WTC11 (cell line): ENCODE measurements around the gene ERC2. TPM values are rescaled to one million over a fixed set of nuclear protein-coding genes. Genes with fewer than 3 reads are reported as not detected.
A peak's percentile ranks its signal among the peaks of the same experiment; 100 is the strongest.

Source experiments
- CREM ChIP-seq: sonication (generic); formaldehyde crosslinking; IDR thresholded peaks from 2 replicates; pipeline ENCODE4 v1.8.1; 2022; ENCODE audit warnings: mild to moderate bottlenecking, missing genetic modification reagents, moderate library complexity
- ESRRA ChIP-seq: sonication (generic); formaldehyde crosslinking; IDR thresholded peaks from 2 replicates; pipeline ENCODE4 v1.8.1; 2022; ENCODE audit warnings: mild to moderate bottlenecking, missing genetic modification reagents, borderline replicate concordance
- GABPB1 ChIP-seq: sonication (generic); formaldehyde crosslinking; IDR thresholded peaks from 2 replicates; pipeline ENCODE4 v1.8.1; 2023; ENCODE audit warnings: mild to moderate bottlenecking, missing genetic modification reagents
- NFYB ChIP-seq: sonication (generic); formaldehyde crosslinking; conservative IDR thresholded peaks from 2 replicates; pipeline ENCODE4 v1.8.0; 2022; ENCODE audit warnings: low read depth, missing genetic modification reagents
- RORB ChIP-seq: fragments of 250-450 bp; sonication (Bioruptor Pico); IDR thresholded peaks from 2 replicates; pipeline ENCODE4 v1.9.0; 2021; ENCODE audit warnings: mild to moderate bottlenecking
- SMAD3 ChIP-seq: sonication (generic); formaldehyde crosslinking; IDR thresholded peaks from 2 replicates; pipeline ENCODE4 v1.8.0; 2022; ENCODE audit warnings: missing genetic modification reagents, mild to moderate bottlenecking, borderline replicate concordance
- SOX15 ChIP-seq: fragments of 250-450 bp; sonication (Bioruptor Pico); IDR thresholded peaks from 2 replicates; pipeline ENCODE4 v1.9.0; 2021; ENCODE audit warnings: mild to moderate bottlenecking
- SP1 ChIP-seq: sonication (generic); formaldehyde crosslinking; conservative IDR thresholded peaks from 2 replicates; pipeline ENCODE4 v1.8.1; 2022; ENCODE audit warnings: missing genetic modification reagents
- TP53 ChIP-seq: sonication (generic); formaldehyde crosslinking; IDR thresholded peaks from 2 replicates; pipeline ENCODE4 v1.8.1; 2023; ENCODE audit warnings: mild to moderate bottlenecking, missing genetic modification reagents
- ZNF263 ChIP-seq: sonication (generic); formaldehyde crosslinking; IDR thresholded peaks from 2 replicates; pipeline ENCODE4 v1.8.1; 2022; ENCODE audit warnings: low read depth, mild to moderate bottlenecking, moderate library complexity, missing genetic modification reagents
- total RNA-seq: library from RNA; stranded (reverse); gene quantifications from 3 replicates; pipeline ENCODE4 v1.2.3, GENCODE V29; 2021
- TF ChIP-seq, protein P1 (sequence below): sonication (generic); formaldehyde crosslinking; IDR thresholded peaks from 2 replicates; pipeline ENCODE4 v1.8.0; 2023; ENCODE audit warnings: missing genetic modification reagents, mild to moderate bottlenecking, borderline replicate concordance
- TF ChIP-seq, protein P2 (sequence below): sonication (generic); formaldehyde crosslinking; IDR thresholded peaks from 2 replicates; pipeline ENCODE4 v1.8.1; 2023; ENCODE audit warnings: mild to moderate bottlenecking, missing genetic modification reagents
- TF ChIP-seq, protein P3 (sequence below): fragments of 250-450 bp; sonication (Bioruptor Pico); conservative IDR thresholded peaks from 2 replicates; pipeline ENCODE4 v1.9.0; 2021; ENCODE audit warnings: mild to moderate bottlenecking
- TF ChIP-seq, protein P4 (sequence below): sonication (generic); formaldehyde crosslinking; IDR thresholded peaks from 2 replicates; pipeline ENCODE4 v1.8.0; 2023; ENCODE audit warnings: missing genetic modification reagents
- TF ChIP-seq, protein P5 (sequence below): sonication (generic); formaldehyde crosslinking; IDR thresholded peaks from 2 replicates; pipeline ENCODE4 v1.8.1; 2022; ENCODE audit warnings: low read depth, missing genetic modification reagents, borderline replicate concordance
- TF ChIP-seq, protein P6 (sequence below): sonication (generic); formaldehyde crosslinking; IDR thresholded peaks from 2 replicates; pipeline ENCODE4 v1.8.1; 2022; ENCODE audit warnings: mild to moderate bottlenecking, missing genetic modification reagents, moderate library complexity, borderline replicate concordance
- TF ChIP-seq, protein P7 (sequence below): sonication (generic); formaldehyde crosslinking; conservative IDR thresholded peaks from 2 replicates; pipeline ENCODE4 v1.8.1; 2023; ENCODE audit warnings: mild to moderate bottlenecking, low read depth, missing genetic modification reagents, moderate library complexity
- TF ChIP-seq, protein P8 (sequence below): sonication (generic); formaldehyde crosslinking; IDR thresholded peaks from 2 replicates; pipeline ENCODE4 v1.8.0; 2023; ENCODE audit warnings: mild to moderate bottlenecking, missing genetic modification reagents
- TF ChIP-seq, protein P9 (sequence below): sonication (generic); formaldehyde crosslinking; IDR thresholded peaks from 2 replicates; pipeline ENCODE4 v1.8.1; 2023; ENCODE audit warnings: mild to moderate bottlenecking, moderate library complexity, missing genetic modification reagents

Gene ERC2
- total RNA-seq, 1 experiment from 2014 or later = 23.5 TPM

DNA sequence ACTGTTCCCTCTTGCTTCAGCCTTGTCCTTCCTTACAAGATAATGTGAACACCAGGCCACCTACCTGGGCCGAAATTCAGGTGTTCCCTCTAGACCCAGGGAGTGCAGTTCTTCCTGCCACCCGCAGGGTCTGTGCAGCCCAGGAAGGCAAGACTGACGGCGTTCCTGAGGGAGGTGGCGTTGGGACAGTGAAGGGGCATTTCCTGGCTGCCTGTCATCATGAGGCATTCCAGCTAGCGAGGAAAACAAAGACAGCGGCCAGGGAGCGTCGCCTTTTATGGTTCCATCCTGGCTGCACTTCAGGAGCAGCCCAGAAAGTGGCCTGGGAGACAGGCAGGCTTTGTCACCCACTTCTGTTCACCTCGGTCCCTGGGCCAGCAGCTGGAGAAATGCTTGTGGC is 896.4 kb downstream of the ERC2 start (continued):
- TF ChIP-seq, protein P1, sequence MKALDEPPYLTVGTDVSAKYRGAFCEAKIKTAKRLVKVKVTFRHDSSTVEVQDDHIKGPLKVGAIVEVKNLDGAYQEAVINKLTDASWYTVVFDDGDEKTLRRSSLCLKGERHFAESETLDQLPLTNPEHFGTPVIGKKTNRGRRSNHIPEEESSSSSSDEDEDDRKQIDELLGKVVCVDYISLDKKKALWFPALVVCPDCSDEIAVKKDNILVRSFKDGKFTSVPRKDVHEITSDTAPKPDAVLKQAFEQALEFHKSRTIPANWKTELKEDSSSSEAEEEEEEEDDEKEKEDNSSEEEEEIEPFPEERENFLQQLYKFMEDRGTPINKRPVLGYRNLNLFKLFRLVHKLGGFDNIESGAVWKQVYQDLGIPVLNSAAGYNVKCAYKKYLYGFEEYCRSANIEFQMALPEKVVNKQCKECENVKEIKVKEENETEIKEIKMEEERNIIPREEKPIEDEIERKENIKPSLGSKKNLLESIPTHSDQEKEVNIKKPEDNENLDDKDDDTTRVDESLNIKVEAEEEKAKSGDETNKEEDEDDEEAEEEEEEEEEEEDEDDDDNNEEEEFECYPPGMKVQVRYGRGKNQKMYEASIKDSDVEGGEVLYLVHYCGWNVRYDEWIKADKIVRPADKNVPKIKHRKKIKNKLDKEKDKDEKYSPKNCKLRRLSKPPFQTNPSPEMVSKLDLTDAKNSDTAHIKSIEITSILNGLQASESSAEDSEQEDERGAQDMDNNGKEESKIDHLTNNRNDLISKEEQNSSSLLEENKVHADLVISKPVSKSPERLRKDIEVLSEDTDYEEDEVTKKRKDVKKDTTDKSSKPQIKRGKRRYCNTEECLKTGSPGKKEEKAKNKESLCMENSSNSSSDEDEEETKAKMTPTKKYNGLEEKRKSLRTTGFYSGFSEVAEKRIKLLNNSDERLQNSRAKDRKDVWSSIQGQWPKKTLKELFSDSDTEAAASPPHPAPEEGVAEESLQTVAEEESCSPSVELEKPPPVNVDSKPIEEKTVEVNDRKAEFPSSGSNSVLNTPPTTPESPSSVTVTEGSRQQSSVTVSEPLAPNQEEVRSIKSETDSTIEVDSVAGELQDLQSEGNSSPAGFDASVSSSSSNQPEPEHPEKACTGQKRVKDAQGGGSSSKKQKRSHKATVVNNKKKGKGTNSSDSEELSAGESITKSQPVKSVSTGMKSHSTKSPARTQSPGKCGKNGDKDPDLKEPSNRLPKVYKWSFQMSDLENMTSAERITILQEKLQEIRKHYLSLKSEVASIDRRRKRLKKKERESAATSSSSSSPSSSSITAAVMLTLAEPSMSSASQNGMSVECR (CRISPR knock-in tag) = no peak
- TF ChIP-seq RORB (no peak), SOX15 (CRISPR knock-in tag) (no peak), CREM (CRISPR knock-in tag) (no peak), TP53 (CRISPR knock-in tag) (peak; percentile 71; the same call in 1 of the 2 replicates), ESRRA (CRISPR knock-in tag) (no peak), SP1 (peak; percentile 41; the same call in 1 of the 2 replicates), ZNF263 (CRISPR knock-in tag) (no peak), SMAD3 (CRISPR knock-in tag) (no peak), GABPB1 (CRISPR knock-in tag) (no peak), NFYB (CRISPR knock-in tag) (no peak)
- TF ChIP-seq, protein P2, sequence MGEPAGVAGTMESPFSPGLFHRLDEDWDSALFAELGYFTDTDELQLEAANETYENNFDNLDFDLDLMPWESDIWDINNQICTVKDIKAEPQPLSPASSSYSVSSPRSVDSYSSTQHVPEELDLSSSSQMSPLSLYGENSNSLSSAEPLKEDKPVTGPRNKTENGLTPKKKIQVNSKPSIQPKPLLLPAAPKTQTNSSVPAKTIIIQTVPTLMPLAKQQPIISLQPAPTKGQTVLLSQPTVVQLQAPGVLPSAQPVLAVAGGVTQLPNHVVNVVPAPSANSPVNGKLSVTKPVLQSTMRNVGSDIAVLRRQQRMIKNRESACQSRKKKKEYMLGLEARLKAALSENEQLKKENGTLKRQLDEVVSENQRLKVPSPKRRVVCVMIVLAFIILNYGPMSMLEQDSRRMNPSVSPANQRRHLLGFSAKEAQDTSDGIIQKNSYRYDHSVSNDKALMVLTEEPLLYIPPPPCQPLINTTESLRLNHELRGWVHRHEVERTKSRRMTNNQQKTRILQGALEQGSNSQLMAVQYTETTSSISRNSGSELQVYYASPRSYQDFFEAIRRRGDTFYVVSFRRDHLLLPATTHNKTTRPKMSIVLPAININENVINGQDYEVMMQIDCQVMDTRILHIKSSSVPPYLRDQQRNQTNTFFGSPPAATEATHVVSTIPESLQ (CRISPR knock-in tag) = no peak
- TF ChIP-seq, protein P3, sequence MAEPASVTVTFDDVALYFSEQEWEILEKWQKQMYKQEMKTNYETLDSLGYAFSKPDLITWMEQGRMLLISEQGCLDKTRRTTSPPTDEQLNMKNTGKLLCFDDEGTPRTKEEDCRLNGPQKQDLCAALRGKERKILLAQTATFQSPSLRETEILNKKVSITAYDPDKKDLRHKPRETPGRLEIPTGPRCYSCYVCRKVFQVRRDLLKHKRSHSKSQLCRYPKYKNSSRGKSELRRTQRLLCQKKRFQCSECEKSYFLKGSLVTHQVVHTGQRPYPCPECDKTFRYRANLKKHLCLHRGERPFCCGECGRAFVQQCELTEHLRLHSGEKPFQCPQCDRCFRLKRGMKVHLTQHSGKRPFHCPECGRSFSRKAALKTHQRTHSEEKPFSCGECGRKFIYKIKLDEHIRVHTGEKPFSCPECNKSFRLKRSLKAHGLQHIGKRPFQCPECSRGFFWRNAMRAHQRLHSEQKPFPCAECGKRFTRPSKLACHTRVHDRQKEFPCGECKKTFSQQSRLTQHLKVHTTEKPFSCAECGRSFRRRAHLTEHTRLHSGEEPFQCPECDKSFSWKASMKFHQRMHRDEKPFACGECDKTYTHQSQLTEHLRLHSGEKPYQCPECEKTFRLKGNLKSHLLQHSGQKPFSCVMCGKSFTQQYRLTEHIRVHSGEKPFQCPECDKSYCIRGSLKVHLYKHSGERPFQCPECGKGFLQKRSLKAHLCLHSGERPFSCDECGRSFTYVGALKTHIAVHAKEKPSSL (CRISPR knock-in tag) = no peak
- TF ChIP-seq, protein P4, sequence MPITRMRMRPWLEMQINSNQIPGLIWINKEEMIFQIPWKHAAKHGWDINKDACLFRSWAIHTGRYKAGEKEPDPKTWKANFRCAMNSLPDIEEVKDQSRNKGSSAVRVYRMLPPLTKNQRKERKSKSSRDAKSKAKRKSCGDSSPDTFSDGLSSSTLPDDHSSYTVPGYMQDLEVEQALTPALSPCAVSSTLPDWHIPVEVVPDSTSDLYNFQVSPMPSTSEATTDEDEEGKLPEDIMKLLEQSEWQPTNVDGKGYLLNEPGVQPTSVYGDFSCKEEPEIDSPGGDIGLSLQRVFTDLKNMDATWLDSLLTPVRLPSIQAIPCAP (CRISPR knock-in tag) = no peak
- TF ChIP-seq, protein P5, sequence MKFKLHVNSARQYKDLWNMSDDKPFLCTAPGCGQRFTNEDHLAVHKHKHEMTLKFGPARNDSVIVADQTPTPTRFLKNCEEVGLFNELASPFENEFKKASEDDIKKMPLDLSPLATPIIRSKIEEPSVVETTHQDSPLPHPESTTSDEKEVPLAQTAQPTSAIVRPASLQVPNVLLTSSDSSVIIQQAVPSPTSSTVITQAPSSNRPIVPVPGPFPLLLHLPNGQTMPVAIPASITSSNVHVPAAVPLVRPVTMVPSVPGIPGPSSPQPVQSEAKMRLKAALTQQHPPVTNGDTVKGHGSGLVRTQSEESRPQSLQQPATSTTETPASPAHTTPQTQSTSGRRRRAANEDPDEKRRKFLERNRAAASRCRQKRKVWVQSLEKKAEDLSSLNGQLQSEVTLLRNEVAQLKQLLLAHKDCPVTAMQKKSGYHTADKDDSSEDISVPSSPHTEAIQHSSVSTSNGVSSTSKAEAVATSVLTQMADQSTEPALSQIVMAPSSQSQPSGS (CRISPR knock-in tag) = no peak
- TF ChIP-seq, protein P6, sequence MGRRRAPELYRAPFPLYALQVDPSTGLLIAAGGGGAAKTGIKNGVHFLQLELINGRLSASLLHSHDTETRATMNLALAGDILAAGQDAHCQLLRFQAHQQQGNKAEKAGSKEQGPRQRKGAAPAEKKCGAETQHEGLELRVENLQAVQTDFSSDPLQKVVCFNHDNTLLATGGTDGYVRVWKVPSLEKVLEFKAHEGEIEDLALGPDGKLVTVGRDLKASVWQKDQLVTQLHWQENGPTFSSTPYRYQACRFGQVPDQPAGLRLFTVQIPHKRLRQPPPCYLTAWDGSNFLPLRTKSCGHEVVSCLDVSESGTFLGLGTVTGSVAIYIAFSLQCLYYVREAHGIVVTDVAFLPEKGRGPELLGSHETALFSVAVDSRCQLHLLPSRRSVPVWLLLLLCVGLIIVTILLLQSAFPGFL (CRISPR knock-in tag) = no peak
- TF ChIP-seq, protein P7, sequence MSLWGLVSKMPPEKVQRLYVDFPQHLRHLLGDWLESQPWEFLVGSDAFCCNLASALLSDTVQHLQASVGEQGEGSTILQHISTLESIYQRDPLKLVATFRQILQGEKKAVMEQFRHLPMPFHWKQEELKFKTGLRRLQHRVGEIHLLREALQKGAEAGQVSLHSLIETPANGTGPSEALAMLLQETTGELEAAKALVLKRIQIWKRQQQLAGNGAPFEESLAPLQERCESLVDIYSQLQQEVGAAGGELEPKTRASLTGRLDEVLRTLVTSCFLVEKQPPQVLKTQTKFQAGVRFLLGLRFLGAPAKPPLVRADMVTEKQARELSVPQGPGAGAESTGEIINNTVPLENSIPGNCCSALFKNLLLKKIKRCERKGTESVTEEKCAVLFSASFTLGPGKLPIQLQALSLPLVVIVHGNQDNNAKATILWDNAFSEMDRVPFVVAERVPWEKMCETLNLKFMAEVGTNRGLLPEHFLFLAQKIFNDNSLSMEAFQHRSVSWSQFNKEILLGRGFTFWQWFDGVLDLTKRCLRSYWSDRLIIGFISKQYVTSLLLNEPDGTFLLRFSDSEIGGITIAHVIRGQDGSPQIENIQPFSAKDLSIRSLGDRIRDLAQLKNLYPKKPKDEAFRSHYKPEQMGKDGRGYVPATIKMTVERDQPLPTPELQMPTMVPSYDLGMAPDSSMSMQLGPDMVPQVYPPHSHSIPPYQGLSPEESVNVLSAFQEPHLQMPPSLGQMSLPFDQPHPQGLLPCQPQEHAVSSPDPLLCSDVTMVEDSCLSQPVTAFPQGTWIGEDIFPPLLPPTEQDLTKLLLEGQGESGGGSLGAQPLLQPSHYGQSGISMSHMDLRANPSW = no peak
- TF ChIP-seq, protein P8, sequence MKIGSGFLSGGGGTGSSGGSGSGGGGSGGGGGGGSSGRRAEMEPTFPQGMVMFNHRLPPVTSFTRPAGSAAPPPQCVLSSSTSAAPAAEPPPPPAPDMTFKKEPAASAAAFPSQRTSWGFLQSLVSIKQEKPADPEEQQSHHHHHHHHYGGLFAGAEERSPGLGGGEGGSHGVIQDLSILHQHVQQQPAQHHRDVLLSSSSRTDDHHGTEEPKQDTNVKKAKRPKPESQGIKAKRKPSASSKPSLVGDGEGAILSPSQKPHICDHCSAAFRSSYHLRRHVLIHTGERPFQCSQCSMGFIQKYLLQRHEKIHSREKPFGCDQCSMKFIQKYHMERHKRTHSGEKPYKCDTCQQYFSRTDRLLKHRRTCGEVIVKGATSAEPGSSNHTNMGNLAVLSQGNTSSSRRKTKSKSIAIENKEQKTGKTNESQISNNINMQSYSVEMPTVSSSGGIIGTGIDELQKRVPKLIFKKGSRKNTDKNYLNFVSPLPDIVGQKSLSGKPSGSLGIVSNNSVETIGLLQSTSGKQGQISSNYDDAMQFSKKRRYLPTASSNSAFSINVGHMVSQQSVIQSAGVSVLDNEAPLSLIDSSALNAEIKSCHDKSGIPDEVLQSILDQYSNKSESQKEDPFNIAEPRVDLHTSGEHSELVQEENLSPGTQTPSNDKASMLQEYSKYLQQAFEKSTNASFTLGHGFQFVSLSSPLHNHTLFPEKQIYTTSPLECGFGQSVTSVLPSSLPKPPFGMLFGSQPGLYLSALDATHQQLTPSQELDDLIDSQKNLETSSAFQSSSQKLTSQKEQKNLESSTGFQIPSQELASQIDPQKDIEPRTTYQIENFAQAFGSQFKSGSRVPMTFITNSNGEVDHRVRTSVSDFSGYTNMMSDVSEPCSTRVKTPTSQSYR (CRISPR knock-in tag) = no peak
- TF ChIP-seq, protein P9, sequence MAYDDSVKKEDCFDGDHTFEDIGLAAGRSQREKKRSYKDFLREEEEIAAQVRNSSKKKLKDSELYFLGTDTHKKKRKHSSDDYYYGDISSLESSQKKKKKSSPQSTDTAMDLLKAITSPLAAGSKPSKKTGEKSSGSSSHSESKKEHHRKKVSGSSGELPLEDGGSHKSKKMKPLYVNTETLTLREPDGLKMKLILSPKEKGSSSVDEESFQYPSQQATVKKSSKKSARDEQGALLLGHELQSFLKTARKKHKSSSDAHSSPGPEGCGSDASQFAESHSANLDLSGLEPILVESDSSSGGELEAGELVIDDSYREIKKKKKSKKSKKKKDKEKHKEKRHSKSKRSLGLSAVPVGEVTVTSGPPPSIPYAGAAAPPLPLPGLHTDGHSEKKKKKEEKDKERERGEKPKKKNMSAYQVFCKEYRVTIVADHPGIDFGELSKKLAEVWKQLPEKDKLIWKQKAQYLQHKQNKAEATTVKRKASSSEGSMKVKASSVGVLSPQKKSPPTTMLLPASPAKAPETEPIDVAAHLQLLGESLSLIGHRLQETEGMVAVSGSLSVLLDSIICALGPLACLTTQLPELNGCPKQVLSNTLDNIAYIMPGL = no peak
